ENCODE measurements around the gene ZNF831.

Gene ZNF831

GRCh38 chr20:59161721-59162120, 1.9 kb upstream of the ZNF831 start:
- H2AFZ ChIP-seq (ENCODE audit: low read depth), result no peak overlapping the region

GRCh38 chr20:59164686-59165391, 1.2 kb downstream of the ZNF831 start:
- no peaks in the 10 kb centered on the region for H4K20me1 ChIP-seq (ENCODE audit: insufficient read depth)
- H3K4me2 ChIP-seq, result no peak overlapping the region
- TF ChIP-seq CTCF (conservative IDR thresholded peaks at IDR 0.05; ENCODE audit: low read depth, low read length), result no peak
- no peak overlapping the region for H3K4me3 ChIP-seq (IDR thresholded peaks at IDR 0.05; ENCODE audit: insufficient read depth, low read depth, low read length)
- H3K36me3 ChIP-seq (ENCODE audit: insufficient read depth), result no peaks in the 10 kb centered on the region
- H3K79me2 ChIP-seq (ENCODE audit: insufficient read depth, low read depth), result no peaks in the 10 kb centered on the region
- H3K27me3 ChIP-seq (ENCODE audit: insufficient read depth, low read depth), result no peaks in the 10 kb centered on the region
- H2AFZ ChIP-seq (ENCODE audit: low read depth), result no peak overlapping the region
- H3K4me1 ChIP-seq (ENCODE audit: low read depth, poor library complexity, severe bottlenecking), result no peaks in the 10 kb centered on the region
- no peak overlapping the region for H3K27ac ChIP-seq
- no peak overlapping the region for H3K9ac ChIP-seq

More at GRCh38 chr20:59161721-59162120, 1.9 kb upstream of the ZNF831 start:
- Histone ChIP-seq H3K79me2 (ENCODE audit: insufficient read depth, low read depth) (no peaks in the 10 kb centered on the region), H3K36me3 (ENCODE audit: insufficient read depth) (no peaks in the 10 kb centered on the region), H3K9ac (no peak overlapping the region), H3K27me3 (ENCODE audit: insufficient read depth, low read depth) (no peaks in the 10 kb centered on the region; the same call in 1 of the 2 replicates), H3K27ac (no peak overlapping the region), H3K4me2 (no peak overlapping the region), H3K4me1 (ENCODE audit: low read depth, poor library complexity, severe bottlenecking) (no peaks in the 10 kb centered on the region), H3K4me3 (IDR thresholded peaks at IDR 0.05; ENCODE audit: insufficient read depth, low read depth, low read length) (no peak overlapping the region), H4K20me1 (ENCODE audit: insufficient read depth) (no peaks in the 10 kb centered on the region)
- no peak for TF ChIP-seq CTCF (conservative IDR thresholded peaks at IDR 0.05; ENCODE audit: low read depth, low read length)

- H3K27ac ChIP-seq, result no peak overlapping the region
- no peak overlapping the region for H2AFZ ChIP-seq (ENCODE audit: low read depth)
- H3K27me3 ChIP-seq (ENCODE audit: insufficient read depth, low read depth), result no peaks in the 10 kb centered on the region
- H3K9ac ChIP-seq, result no peak overlapping the region
- H3K36me3 ChIP-seq (ENCODE audit: insufficient read depth), result no peaks in the 10 kb centered on the region
- no peaks in the 10 kb centered on the region for H4K20me1 ChIP-seq (ENCODE audit: insufficient read depth)
- H3K4me1 ChIP-seq (ENCODE audit: low read depth, poor library complexity, severe bottlenecking), result no peaks in the 10 kb centered on the region
- no peak overlapping the region for H3K4me3 ChIP-seq (IDR thresholded peaks at IDR 0.05; ENCODE audit: insufficient read depth, low read depth, low read length)
- TF ChIP-seq CTCF (conservative IDR thresholded peaks at IDR 0.05; ENCODE audit: low read depth, low read length), result no peak
- H3K79me2 ChIP-seq (ENCODE audit: insufficient read depth, low read depth), result no peaks in the 10 kb centered on the region
- H3K4me2 ChIP-seq, result no peak overlapping the region
Observed at GRCh38 chr20:59165396-59165795, 1.8 kb downstream of the ZNF831 start.

GRCh38 chr20:59165891-59166709, 2.5 kb downstream of the ZNF831 start:
- Histone ChIP-seq H4K20me1 (ENCODE audit: insufficient read depth) (no peaks in the 10 kb centered on the region), H3K36me3 (ENCODE audit: insufficient read depth) (no peaks in the 10 kb centered on the region), H3K4me2 (no peak overlapping the region), H3K9ac (no peak overlapping the region), H3K4me3 (IDR thresholded peaks at IDR 0.05; ENCODE audit: insufficient read depth, low read depth, low read length) (no peak overlapping the region), H3K27me3 (ENCODE audit: insufficient read depth, low read depth) (no peaks in the 10 kb centered on the region), H2AFZ (ENCODE audit: low read depth) (no peak overlapping the region), H3K4me1 (ENCODE audit: low read depth, poor library complexity, severe bottlenecking) (no peaks in the 10 kb centered on the region), H3K27ac (no peak overlapping the region), H3K79me2 (ENCODE audit: insufficient read depth, low read depth) (no peaks in the 10 kb centered on the region)
- TF ChIP-seq CTCF (conservative IDR thresholded peaks at IDR 0.05; ENCODE audit: low read depth, low read length), result no peak
